Keratinocyte (primary cell): ENCODE data around the gene CXXC5. TPM values are rescaled to one million over a fixed set of nuclear protein-coding genes. Genes with fewer than 3 reads are reported as not detected.

Source experiments
- DNase-seq: peaks from one replicate; pipeline ENCODE4 v3.0.0-alpha.2; 2011; ENCODE audit warnings: low read depth, missing footprints, low spot score
- FAIRE-seq: peaks from 2 replicates; lab custom pipeline; 2011; peaks lifted over from hg19 to GRCh38; lab: Jason Lieb, UNC
- H2AFZ ChIP-seq: 2 replicates; pipeline ENCODE4 v1.6.0; 2012; ENCODE audit warnings: low read length, control low read depth, inconsistent platforms; ENCODE audit not compliant: control insufficient read depth
- H3K27ac ChIP-seq: 2 replicates; pipeline ENCODE4 v1.5.1; 2011; ENCODE audit warnings: low read length; ENCODE audit not compliant: control insufficient read depth, insufficient read depth
- H3K27me3 ChIP-seq: 3 replicates; pipeline ENCODE4 v1.6.0; 2011; ENCODE audit warnings: low read length; ENCODE audit not compliant: control insufficient read depth, insufficient read depth; ENCODE audit errors: extremely low read depth
- H3K36me3 ChIP-seq, 2 experiments: 2 replicates in 1 of 2; 3 replicates in 1 of 2; pipeline ENCODE4 v1.5.1; 2011; ENCODE audit warnings: low read length in 2 of 2, mild to moderate bottlenecking in 1 of 2; ENCODE audit not compliant: control insufficient read depth in 2 of 2, insufficient read depth in 2 of 2; ENCODE audit errors: extremely low read depth in 1 of 2
- H3K4me1 ChIP-seq: 3 replicates; pipeline ENCODE4 v1.5.1; 2011; ENCODE audit warnings: low read length; ENCODE audit not compliant: control insufficient read depth, insufficient read depth; ENCODE audit errors: extremely low read depth
- H3K4me2 ChIP-seq: 3 replicates; pipeline ENCODE4 v1.6.0; 2011; ENCODE audit warnings: low read depth, low read length; ENCODE audit not compliant: control insufficient read depth, insufficient read depth; ENCODE audit errors: extremely low read depth
- H3K4me3 ChIP-seq, 3 experiments: fragments of 200-600 bp in 1 of 3; sonication (generic) in 1 of 3; 2 replicates in 2 of 3; 3 replicates in 1 of 3; pipeline ENCODE4 v1.5.1; 2011 to 2016; ENCODE audit warnings: low read length in 3 of 3, mild to moderate bottlenecking in 3 of 3, control low read depth in 2 of 3, inconsistent platforms in 1 of 3, low read depth in 1 of 3, mixed read lengths in 1 of 3, mixed run types in 1 of 3, moderate library complexity in 1 of 3; ENCODE audit not compliant: control insufficient read depth in 2 of 3, insufficient read depth in 2 of 3; ENCODE audit errors: extremely low read depth in 1 of 3
- H3K79me2 ChIP-seq: 2 replicates; pipeline ENCODE4 v1.6.0; 2012; ENCODE audit warnings: low read length; ENCODE audit not compliant: control insufficient read depth, insufficient read depth
- H3K9ac ChIP-seq: 3 replicates; pipeline ENCODE4 v1.6.0; 2011; ENCODE audit warnings: low read length; ENCODE audit not compliant: control insufficient read depth, insufficient read depth; ENCODE audit errors: extremely low read depth
- H3K9me1 ChIP-seq: 3 replicates; pipeline ENCODE4 v1.6.0; 2011; ENCODE audit warnings: low read length; ENCODE audit not compliant: control insufficient read depth, insufficient read depth; ENCODE audit errors: extremely low read depth
- H3K9me3 ChIP-seq: 2 replicates; pipeline ENCODE4 v1.5.1; 2012; ENCODE audit warnings: low read depth, low read length; ENCODE audit not compliant: control insufficient read depth
- H4K20me1 ChIP-seq: 3 replicates; pipeline ENCODE4 v1.6.0; 2011; ENCODE audit warnings: low read length; ENCODE audit not compliant: control insufficient read depth, insufficient read depth; ENCODE audit errors: extremely low read depth
- EZH2 ChIP-seq: IDR thresholded peaks from one replicate; pipeline ENCODE4 v1.6.1; 2012; ENCODE audit warnings: inconsistent platforms, mild to moderate bottlenecking, low read length, moderate library complexity
- dilution Hi-C: fragments of 300-500 bp; cut with MboI; formaldehyde crosslinking; loops from one replicate; pipeline ENCODE4 v1.7.0; 2020; ENCODE audit warnings: low sequenced_read_pairs; ENCODE audit not compliant: extremely low pct_ligation_motif_present
- polyA plus RNA-seq, 5 experiments: library from polyadenylated mRNA; depleted of rRNA in 3 of 5; stranded (reverse) in 3 of 5; stranded (forward) in 1 of 5; unstranded in 1 of 5; fragments of >200 nt; gene quantifications; 1 replicate in 1 of 5; 2 replicates in 3 of 5; 3 replicates in 1 of 5; pipeline versions ENCODE4 v1.2.1 to v1.2.3, GENCODE V29; 2011 to 2012; ENCODE audit warnings: missing spikeins in 2 of 5, low read depth in 1 of 5, low replicate concordance in 1 of 5
- TF ChIP-seq, protein P1 (sequence below), 3 experiments: IDR thresholded peaks in 1 of 3; conservative IDR thresholded peaks in 1 of 3; optimal IDR thresholded peaks in 1 of 3; 2 replicates in 2 of 3; 3 replicates in 1 of 3; pipeline versions ENCODE3 to v1.5.1; 2011; ENCODE audit warnings: low read length in 3 of 3, mild to moderate bottlenecking in 3 of 3, moderate library complexity in 2 of 3, control low read depth in 1 of 3, inconsistent platforms in 1 of 3; ENCODE audit not compliant: insufficient read depth in 2 of 3; ENCODE audit errors: extremely low read depth in 1 of 3

CXXC5 gene
- polyA plus RNA-seq, 1 donor (not counting 4 experiments of a cell fraction or from before 2014, with no cell fraction given) = 1.0 TPM

DNA sequence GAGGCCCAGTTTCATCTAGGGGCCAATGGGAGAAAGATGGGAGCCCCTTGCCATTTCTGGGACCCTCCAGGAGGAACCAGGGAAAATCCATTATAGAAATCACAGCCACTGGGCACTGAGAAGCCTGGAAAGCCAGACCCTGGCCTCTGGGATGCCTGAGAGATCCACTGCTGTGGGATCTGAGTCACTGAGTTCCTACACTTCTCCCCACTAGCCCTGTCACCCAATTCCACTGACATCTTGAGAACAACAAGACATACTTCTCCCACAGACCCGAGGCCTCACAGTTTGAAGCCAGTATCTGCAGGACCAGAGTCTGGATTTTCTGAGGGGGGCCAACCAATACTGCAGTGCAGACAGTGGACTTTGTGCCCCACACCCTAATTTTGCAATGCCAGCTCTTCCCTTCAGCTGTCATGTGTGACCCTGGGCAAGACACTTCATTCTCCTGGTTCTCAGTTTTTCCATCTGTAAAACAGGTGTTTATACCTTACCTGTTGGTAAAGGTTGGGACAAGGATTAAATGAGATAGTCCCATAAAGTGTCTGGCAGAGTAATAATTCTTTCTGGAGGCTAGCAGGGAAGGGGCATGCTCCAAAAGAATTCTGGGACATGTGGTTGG is 46.5 kb downstream of the CXXC5 start:
- H3K9me3 ChIP-seq = no peaks in the 10 kb centered on the region
- H3K4me3 ChIP-seq = no peak overlapping the region
- DNase-seq (no peak), FAIRE-seq (no peak)
- no peak overlapping the region for H3K9ac ChIP-seq
- no peaks in the 10 kb centered on the region for H4K20me1 ChIP-seq
- no peak overlapping the region for H2AFZ ChIP-seq
- H3K27me3 ChIP-seq = no peaks in the 10 kb centered on the region
- TF ChIP-seq, protein P1, sequence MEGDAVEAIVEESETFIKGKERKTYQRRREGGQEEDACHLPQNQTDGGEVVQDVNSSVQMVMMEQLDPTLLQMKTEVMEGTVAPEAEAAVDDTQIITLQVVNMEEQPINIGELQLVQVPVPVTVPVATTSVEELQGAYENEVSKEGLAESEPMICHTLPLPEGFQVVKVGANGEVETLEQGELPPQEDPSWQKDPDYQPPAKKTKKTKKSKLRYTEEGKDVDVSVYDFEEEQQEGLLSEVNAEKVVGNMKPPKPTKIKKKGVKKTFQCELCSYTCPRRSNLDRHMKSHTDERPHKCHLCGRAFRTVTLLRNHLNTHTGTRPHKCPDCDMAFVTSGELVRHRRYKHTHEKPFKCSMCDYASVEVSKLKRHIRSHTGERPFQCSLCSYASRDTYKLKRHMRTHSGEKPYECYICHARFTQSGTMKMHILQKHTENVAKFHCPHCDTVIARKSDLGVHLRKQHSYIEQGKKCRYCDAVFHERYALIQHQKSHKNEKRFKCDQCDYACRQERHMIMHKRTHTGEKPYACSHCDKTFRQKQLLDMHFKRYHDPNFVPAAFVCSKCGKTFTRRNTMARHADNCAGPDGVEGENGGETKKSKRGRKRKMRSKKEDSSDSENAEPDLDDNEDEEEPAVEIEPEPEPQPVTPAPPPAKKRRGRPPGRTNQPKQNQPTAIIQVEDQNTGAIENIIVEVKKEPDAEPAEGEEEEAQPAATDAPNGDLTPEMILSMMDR (optimal IDR thresholded peaks at IDR 0.05 in 1 of 3, IDR thresholded peaks at IDR 0.05 in 1 of 3, conservative IDR thresholded peaks at IDR 0.05 in 1 of 3; ENCODE audit: extremely low read depth in 1 of 3, insufficient read depth in 2 of 3, low read length in 3 of 3) = no peak
- no peaks in the 10 kb centered on the region for H3K9me1 ChIP-seq
- no peaks in the 10 kb centered on the region for H3K36me3 ChIP-seq
- no peak overlapping the region for H3K27ac ChIP-seq
- no peak overlapping the region for H3K4me2 ChIP-seq
- no peaks in the 10 kb centered on the region for H3K79me2 ChIP-seq
- dilution Hi-C loops = no loop called here
- peaks cover 5% of the 10 kb centered on the region for H3K4me1 ChIP-seq

DNA sequence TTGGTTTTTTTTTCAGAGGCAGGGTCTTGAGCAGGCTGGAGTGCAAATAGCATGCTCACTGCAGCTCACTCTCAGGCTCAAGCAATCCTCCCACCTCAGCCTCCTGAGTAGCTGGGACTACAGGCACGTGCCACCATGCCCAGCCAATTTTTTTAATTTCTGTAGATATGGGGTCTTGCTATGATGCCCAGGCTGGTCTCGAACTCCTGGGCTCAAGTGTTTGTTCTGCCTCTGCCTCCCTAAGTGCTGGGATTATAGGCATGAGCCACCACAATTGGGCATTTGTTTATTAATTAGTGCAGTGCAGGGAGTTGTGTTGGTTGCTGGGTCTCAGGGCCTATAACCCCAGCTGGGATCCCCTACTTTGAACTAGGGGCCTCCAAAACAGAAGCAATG is 47.0 kb downstream of the CXXC5 start:
- TF ChIP-seq, protein P1 (optimal IDR thresholded peaks at IDR 0.05 in 1 of 3, IDR thresholded peaks at IDR 0.05 in 1 of 3, conservative IDR thresholded peaks at IDR 0.05 in 1 of 3; ENCODE audit: extremely low read depth in 1 of 3, insufficient read depth in 2 of 3, low read length in 3 of 3) = no peak
- no peak for TF ChIP-seq EZH2
- H3K9ac ChIP-seq = no peak overlapping the region
- H3K27ac ChIP-seq = no peak overlapping the region
- no peaks in the 10 kb centered on the region for H4K20me1 ChIP-seq
- no peak overlapping the region for H3K4me2 ChIP-seq
- DNase-seq = no peak
- no peak overlapping the region for H2AFZ ChIP-seq
- H3K4me1 ChIP-seq = peaks cover 5% of the 10 kb centered on the region
- no peak for FAIRE-seq
- H3K9me1 ChIP-seq = no peaks in the 10 kb centered on the region
- H3K79me2 ChIP-seq = no peaks in the 10 kb centered on the region
- H3K4me3 ChIP-seq = no peak overlapping the region
- H3K36me3 ChIP-seq = no peaks in the 10 kb centered on the region
- dilution Hi-C loops = no loop called here
- no peaks in the 10 kb centered on the region for H3K27me3 ChIP-seq
- H3K9me3 ChIP-seq = no peaks in the 10 kb centered on the region
